Kidney glomerular epithelial cell (primary cell): ENCODE data around the gene C20orf204.
A peak's percentile ranks its signal among the peaks of the same experiment; 100 is the strongest.

ENCODE experiments used
- DNase-seq: peaks from one replicate; lab custom pipeline; 2025; lab: John Stamatoyannopoulos, UW

The C20orf204 gene

GRCh38 chr20:64042054-64042781, 6.2 kb downstream of the C20orf204 start:
- no peak for DNase-seq

GRCh38 chr20:64043768-64044167, 7.8 kb downstream of the C20orf204 start:
- no peak for DNase-seq

GRCh38 chr20:64044484-64045247, 8.7 kb downstream of the C20orf204 start:
- peak; percentile 8 for DNase-seq

- no peak for DNase-seq
These were observed 9.5 kb downstream of the C20orf204 start for GRCh38 chr20:64045346-64046011.

GRCh38 chr20:64047046-64047389, 11.0 kb downstream of the C20orf204 start:
- no peak for DNase-seq

GRCh38 chr20:64047968-64048401, 12.0 kb downstream of the C20orf204 start:
- DNase-seq: no peak

- DNase-seq: no peak
These were observed 12.5 kb downstream of the C20orf204 start for GRCh38 chr20:64048402-64049044.

- DNase-seq: no peak
These were observed 13.3 kb downstream of the C20orf204 start, which contains the start of gene SOX18 for GRCh38 chr20:64049060-64049877. Gene SOX18 (minus strand): TSS chr20:64049639. CDS start chr20:64049516, 123 bp downstream.

GRCh38 chr20:64049878-64050260, 13.9 kb downstream of the C20orf204 start:
- DNase-seq: no peak

GRCh38 chr20:64050261-64051032, 14.5 kb downstream of the C20orf204 start:
- no peak for DNase-seq

- no peak for DNase-seq
These were observed 15.1 kb downstream of the C20orf204 start for GRCh38 chr20:64051033-64051452.

- DNase-seq: no peak
These were observed 15.8 kb downstream of the C20orf204 start for GRCh38 chr20:64051561-64052325.

- DNase-seq: no peak
These were observed 16.3 kb downstream of the C20orf204 start for GRCh38 chr20:64052326-64052722.

GRCh38 chr20:64052987-64053840, 17.2 kb downstream of the C20orf204 start:
- no peak for DNase-seq

- no peak for DNase-seq
These were observed 18.1 kb downstream of the C20orf204 start for GRCh38 chr20:64053841-64054661.

- DNase-seq: no peak
These were observed 19.5 kb downstream of the C20orf204 start for GRCh38 chr20:64055396-64055892.

- peak; percentile 10 for DNase-seq
These were observed 20.1 kb downstream of the C20orf204 start for GRCh38 chr20:64055893-64056638.
